HuH-7.5 (cell line): ENCODE results near the gene CD58.
"Not testable (repeated sequence)": the region's sequence is repeated elsewhere in the genome, so short reads cannot be mapped to it uniquely, and the experiment has no call there.

Source experiments
- DNase-seq: peaks from one replicate; pipeline ENCODE4 v3.0.0; 2011; ENCODE audit warnings: low spot score

CD58 gene

GRCh38 chr1:116569776-116570357 lies 959 bp downstream of the CD58 start:
- DNase-seq = peak; percentile 38

DNA sequence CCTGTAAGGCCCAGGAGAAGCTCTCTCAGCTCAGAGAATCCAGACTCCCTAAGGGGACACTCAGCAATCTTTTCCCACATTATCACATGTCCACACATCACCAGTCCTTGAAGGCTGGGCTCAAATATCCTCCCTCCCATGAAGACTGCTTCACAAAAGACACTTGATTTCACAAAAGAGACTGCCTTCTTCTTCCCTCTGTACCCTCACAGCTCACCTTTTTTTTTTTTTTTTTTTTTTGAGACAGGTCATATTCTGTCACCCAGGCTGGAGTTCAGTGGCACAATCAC lies 1.5 kb downstream of the CD58 start:
- no peak for DNase-seq

DNA sequence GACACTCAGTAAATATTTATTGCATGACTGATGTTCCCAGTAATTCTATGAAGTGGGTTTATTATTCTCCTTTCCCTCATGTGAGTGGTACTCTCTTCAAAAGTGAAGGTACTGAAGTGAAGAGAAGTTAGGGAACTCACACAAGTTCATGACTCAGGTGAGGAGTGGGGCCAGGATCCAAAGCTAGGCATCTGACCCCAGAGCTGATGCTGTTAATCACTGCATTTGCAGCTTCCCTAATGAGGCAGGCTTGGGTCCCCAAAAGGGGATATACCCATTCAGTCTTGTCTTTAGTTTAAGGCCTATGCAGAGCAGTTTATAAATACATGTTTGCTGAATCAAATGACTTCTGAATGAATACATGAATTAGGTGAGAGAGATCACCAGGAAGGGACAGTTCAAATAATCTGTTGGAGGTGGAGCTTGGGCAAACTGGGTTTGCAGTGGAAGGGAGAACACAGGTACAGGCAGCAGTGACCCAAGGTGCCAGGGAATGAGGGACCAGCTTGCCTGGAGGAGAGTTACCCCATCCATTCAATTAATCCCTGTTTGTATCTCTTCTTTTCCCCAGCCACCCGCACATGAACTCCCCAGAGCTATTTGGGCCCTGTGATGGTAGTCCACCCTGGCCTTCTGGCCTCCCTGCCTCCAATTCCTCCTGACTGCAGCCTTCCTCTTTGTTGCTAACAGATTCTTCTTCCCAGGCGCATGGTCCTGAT lies 2.0 kb downstream of the CD58 start:
- DNase-seq = no peak

DNA sequence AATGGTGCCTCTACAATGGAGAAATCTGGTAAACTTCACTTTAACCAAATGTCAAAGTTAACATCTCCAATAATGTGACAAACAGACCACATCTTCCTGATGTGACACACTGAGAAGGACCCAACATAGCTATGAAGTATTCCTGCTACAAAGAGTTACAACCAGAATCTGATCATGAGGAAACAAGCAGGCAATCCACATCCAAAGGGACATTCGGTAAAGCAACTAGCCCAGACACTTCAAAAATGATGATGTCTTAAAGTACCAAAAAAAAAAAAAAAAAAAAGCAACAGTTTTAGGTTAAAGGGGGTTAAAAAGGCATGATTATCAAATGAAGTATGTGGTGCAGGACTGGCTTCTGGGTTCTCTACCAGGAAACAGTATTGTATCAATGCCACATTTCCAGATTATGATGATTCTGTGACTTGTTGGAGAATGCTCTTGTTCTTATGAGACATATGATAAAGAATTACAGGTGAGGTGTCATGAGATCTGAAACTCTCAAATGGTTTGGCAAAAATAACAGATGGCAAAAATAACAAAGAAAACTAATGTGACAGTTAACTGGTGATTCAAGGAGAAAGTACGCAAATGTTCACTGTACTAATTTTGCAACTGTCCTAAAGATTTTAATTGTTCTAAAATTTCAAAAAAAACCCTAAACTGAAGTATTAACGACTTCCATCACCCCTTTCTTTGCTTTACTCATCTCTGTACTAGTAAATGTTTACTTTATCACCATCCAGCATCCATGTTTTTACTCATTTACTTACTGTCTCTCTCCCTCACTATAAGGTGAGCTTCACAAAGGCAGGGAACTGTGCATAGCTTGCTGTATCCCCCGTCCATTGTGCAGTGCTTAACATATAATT lies 2.8 kb downstream of the CD58 start:
- DNase-seq = no peak

GRCh38 chr1:116565222-116565621 lies 5.6 kb downstream of the CD58 start:
- no peak for DNase-seq

GRCh38 chr1:116564426-116564825 lies 6.4 kb downstream of the CD58 start:
- DNase-seq = no peak

DNA sequence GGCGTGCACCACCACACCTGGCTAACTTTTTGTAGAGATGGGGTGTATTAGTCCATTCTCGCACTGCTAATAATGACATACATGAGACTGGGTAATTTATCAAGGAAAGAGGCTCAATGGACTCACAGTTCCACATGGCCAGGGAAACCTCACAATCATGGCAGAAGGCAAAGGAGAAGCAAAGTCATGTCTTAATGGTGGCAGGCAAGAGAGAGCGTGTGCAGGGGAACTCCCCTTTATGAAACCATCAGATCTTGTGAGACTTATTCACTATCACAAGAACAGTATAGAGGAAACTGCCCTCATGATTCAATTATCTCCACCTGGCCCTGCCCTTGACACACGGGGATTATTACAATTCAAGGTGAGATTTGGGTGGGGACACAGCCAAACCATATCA lies 8.4 kb downstream of the CD58 start:
- DNase-seq = not testable (repeated sequence)

GRCh38 chr1:116561563-116561962 lies 9.3 kb downstream of the CD58 start:
- DNase-seq = no peak

- no peak for DNase-seq
Observed at GRCh38 chr1:116560704-116561490, 9.9 kb downstream of the CD58 start.

DNA sequence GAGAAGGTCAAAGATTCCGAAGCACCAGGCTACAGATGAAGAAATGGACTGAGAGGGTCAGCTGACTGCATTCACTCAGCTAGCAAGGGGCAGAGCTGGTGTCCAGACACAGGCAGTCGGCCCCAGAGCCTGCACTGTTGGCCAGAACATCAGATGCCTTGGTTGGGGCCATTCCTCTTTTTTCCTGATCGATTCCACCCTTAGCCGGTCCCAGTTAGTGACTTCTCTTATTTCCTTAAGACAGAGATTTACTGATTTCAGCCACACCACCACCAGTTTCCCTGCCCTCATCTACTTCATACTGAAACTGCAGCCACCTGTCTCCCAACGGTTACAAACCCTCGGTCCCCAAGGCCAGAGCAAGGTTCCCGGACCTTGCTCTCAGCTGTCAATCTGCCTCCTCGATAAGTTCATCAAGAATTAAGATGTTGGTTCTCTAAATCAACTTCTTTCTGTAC lies 11.5 kb downstream of the CD58 start:
- no peak for DNase-seq

DNA sequence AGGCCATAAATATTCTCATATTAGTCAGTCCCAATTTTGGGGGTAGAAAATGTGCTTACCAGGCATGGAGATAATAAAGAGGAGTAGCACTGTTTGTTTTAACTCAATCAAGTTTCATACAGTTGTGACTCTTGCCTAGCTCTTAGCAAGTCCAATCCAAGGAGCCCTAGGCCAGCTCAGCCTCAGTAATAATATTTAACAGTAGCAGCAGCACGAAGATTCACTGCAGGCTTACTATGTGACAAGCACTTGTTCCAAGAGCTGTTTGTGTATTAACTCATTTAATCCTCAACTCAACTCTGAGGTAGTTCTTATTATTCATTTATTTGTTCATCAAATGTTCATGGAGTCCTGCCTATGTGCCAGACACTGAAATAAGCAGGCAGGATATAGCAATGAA lies 12.3 kb downstream of the CD58 start:
- no peak for DNase-seq

DNA sequence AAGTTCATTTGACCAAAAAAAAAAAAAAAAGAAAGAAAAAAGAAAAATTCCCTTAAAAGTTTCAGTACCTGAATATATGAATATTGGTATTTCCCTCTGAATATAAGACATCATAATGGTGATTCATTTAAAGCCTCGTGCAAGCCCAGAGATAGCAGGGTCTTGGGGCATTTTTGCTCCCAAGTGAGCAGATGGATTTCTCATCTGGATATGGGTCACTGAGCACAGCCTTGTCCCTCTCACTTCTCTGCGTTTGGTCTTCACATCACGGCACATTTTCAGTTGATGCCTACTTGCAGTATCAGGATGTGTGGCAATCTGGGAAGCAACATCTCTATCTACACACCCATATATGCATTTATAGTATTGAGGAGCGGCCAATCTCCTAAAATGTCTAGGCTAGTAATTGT lies 12.7 kb downstream of the CD58 start:
- no peak for DNase-seq

DNA sequence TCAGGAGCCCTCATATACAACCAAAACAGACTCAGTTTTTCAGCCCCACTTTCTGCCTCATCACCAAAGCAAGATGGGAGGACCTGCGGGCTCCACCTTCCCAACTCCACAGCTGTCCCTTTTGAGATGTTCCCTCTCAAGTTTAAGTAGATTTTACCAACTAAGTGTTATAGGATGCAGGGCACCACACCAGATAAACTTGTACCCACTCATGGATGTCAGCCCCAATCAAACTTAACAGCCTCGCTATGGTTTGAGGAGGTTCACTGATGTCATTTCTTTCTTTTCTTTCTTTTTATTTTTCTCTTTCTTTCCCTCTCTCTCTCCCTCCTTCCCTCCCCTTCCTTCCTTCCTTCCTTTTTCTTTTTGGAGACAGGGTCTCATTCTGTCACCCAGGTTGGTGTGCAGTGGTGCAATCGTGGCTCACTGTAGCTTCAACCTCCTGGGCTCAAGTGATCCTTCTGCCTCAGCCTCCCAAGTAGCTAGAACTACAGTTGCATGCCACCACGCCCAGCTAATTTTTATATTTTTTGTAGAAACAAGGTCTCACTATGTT lies 13.4 kb downstream of the CD58 start:
- no peak for DNase-seq

DNA sequence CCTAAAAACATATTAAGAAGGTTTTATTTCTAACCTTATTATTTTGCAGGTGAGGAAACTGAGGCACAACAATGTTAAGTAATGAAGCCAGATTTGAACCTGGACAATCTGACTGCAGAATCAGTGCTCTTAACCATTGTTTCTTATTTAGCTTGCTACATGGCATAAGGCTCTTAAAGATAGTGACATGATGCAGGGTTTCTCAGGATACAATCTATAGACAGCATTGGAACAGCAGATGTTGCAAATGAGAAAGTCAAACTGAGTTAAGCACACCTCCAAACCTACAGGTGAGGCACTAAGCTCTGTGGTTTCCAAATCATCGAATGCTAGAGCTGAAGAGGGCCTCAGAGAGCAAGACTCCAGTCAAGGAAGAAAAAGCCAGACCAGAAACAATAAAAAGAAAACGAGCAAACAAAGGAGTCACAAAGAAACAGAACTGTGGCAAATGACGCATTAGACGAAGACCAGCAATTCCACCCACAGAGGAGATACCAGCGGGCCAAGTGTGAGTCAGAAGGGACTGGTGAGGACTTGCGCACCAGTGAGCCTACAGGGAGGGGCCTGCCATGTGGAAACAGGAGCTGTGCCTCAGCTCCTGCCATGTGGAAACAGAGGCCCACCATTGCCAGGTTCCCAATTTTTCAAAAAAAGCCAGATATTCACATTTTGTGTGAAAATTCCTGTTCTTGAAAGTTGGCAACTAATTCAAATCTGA lies 14.4 kb downstream of the CD58 start:
- no peak for DNase-seq

GRCh38 chr1:116554924-116555323 lies 15.9 kb downstream of the CD58 start:
- no peak for DNase-seq

DNA sequence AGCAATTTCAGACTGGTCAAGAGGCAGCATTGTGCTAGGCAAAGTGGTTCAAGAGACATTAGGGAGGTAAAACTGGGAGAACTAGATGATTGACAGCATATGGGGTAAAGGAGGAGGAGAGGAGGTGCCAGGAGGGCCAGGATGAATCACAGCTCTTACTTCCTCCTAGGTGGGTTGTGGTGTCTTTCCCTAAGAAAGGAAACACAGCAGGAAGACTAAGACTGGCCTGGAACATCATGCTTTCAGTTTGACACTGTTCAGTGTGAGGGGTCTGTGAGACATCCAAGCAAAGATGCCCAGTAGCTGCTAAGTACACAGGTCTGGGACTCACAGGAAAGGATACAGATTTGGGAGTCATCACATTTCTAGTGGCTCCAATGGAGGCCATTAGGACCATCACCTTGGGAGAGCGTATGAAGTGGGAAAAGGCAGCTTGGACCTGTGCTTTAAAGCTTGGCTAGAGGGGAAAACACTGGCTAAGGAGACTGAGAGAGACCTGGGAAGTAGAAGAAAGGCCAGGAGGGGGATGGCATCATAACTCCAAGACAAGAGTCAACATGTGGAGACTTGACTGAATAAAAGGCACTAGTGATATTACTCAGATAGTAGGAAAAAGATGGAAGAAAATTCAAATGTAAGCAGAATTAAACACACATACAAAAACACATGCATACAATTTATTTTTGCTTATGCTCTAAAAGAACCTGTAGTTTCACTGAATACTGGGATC lies 17.3 kb downstream of the CD58 start:
- no peak for DNase-seq

DNA sequence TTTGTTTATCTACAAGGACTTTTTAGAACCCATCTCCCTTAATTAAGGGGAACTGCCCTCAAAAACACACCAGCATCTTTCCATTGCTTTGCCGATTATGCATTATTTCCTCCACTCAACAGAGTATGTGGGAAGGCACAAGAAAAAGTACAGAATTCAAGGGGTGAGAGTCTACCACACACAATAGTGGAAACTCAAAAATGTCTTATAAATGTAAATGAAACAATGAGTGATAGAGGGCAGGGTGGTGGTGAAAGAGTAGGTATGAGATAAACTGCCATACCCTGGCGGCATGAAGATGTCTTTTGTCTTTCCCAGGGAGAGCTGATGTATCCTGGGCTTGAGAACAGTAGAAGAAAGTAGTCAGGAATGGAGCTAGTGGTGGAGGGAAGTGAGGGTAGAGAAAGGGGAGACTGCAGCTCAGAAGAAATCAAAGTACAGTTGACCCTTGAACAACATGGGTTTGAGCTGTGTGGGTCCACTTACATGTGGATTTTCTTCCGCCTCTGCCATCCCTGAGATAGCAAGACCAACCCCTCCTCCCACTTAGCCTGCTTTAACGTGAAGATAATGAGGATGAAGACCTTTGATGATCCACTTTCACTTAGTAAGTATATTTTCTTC lies 24.4 kb downstream of the CD58 start:
- DNase-seq = no peak

- no peak for DNase-seq
Observed at GRCh38 chr1:116545359-116545705, 25.5 kb downstream of the CD58 start.

- no peak for DNase-seq
Observed at GRCh38 chr1:116544588-116545358, 26.1 kb downstream of the CD58 start.

- no peak for DNase-seq
Observed at GRCh38 chr1:116540088-116540487, 30.7 kb downstream of the CD58 start.
